ENCODE data around the gene CORO6.

GRCh38 chr17:29664743-29665480, 42.2 kb upstream of the CORO6 start:
- TF ChIP-seq EZH2 (IDR thresholded peaks at IDR 0.05; ENCODE audit: borderline replicate concordance, control insufficient read depth, low read depth, low read length) = no peak
- no peak for TF ChIP-seq E2F4 (IDR thresholded peaks at IDR 0.05; ENCODE audit: low read depth, low read length)
- no peak for TF ChIP-seq SRF (IDR thresholded peaks at IDR 0.05; ENCODE audit: low read depth in 2 of 2, low read length in 2 of 2)
- TF ChIP-seq IKZF1 (conservative IDR thresholded peaks at IDR 0.05) = peak; percentile 58; the same call in 1 of the 2 replicates
- TF ChIP-seq, protein P1, sequence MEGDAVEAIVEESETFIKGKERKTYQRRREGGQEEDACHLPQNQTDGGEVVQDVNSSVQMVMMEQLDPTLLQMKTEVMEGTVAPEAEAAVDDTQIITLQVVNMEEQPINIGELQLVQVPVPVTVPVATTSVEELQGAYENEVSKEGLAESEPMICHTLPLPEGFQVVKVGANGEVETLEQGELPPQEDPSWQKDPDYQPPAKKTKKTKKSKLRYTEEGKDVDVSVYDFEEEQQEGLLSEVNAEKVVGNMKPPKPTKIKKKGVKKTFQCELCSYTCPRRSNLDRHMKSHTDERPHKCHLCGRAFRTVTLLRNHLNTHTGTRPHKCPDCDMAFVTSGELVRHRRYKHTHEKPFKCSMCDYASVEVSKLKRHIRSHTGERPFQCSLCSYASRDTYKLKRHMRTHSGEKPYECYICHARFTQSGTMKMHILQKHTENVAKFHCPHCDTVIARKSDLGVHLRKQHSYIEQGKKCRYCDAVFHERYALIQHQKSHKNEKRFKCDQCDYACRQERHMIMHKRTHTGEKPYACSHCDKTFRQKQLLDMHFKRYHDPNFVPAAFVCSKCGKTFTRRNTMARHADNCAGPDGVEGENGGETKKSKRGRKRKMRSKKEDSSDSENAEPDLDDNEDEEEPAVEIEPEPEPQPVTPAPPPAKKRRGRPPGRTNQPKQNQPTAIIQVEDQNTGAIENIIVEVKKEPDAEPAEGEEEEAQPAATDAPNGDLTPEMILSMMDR (IDR thresholded peaks at IDR 0.05 in 2 of 3, conservative IDR thresholded peaks at IDR 0.05 in 1 of 3; ENCODE audit: control insufficient read depth in 2 of 3, extremely low read depth in 1 of 3, insufficient read depth in 1 of 3, low read depth in 3 of 3, low read length in 3 of 3) = no peak
- TF ChIP-seq ZZZ3 (IDR thresholded peaks at IDR 0.05; ENCODE audit: control insufficient read depth, insufficient read length, low read depth) = no peak
- TF ChIP-seq POLR2A (IDR thresholded peaks at IDR 0.05; ENCODE audit: low read depth, low read length) = no peak
- TF ChIP-seq BCL11A (IDR thresholded peaks at IDR 0.05; ENCODE audit: low read depth, low read length) = no peak
- TF ChIP-seq ASH2L (IDR thresholded peaks at IDR 0.05; ENCODE audit: borderline replicate concordance, low read depth) = no peak
